Measurements from ENCODE around the gene MBD3L5.

GRCh38 chr19:6997679-6998445, 32.5 kb upstream of the MBD3L5 start:
- TF ChIP-seq CTCF (IDR thresholded peaks at IDR 0.05; ENCODE audit: insufficient read depth, low read depth, low read length): no peak
- TF ChIP-seq EZH2 (IDR thresholded peaks at IDR 0.05; ENCODE audit: insufficient read depth, low read length): no peak
